ENCODE measurements around the gene PRKCB.
"Not testable (repeated sequence)": the region's sequence is repeated elsewhere in the genome, so short reads cannot be mapped to it uniquely, and the experiment has no call there.

Gene PRKCB

DNA sequence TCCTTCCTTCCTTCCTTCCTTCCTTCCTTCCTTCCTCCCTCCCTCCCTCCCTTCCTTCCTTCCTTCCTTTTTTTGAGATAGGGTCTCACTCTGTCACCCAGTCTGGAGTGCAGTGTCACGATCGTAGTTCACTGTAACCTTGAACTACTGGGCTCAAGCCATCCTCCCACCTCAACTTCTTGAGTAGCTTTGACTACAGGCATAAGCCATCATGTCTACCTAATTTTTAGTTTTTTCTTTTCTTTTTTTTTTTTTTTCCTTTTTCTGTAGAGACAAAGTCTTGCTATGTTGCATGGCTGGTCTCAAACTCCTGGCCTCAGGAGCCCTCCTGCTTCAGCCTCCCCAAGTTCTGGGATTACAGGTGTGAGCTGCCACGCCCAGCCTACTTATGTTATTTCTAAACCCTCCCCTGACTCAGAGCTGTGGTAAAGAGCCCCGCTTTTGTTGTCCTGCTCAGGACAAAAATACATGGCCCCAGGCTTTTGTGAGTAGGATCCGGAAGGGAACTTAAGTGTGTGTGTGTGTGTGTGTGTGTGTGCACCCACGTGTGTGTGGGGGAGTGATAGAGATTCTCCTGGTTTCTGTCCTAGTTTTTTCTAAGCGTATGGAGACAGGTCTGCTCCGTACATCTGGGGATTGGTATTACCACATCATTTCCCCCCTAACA is 67.1 kb downstream of the PRKCB start:
- DNase-seq, result no peak

DNA sequence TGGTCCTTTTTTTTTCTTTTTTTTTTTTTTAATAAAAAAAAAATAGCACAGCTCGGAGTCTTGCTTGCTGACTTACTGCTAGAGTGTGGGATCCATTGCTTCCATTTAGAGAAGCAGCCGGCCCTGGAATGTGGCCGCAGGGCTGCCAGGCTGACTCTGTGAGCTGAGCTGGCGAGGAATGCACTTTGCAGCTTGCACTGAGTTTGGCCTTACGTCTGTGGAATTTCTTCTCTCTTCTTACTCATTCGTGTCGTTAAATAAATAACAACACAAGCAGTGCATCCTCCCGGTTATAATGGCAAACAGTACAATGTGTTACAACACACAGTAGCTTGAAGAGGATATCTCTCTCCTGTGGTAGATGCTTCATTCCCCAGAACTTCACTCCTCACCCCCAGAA is 69.2 kb downstream of the PRKCB start:
- DNase-seq, result peak; percentile 46

DNA sequence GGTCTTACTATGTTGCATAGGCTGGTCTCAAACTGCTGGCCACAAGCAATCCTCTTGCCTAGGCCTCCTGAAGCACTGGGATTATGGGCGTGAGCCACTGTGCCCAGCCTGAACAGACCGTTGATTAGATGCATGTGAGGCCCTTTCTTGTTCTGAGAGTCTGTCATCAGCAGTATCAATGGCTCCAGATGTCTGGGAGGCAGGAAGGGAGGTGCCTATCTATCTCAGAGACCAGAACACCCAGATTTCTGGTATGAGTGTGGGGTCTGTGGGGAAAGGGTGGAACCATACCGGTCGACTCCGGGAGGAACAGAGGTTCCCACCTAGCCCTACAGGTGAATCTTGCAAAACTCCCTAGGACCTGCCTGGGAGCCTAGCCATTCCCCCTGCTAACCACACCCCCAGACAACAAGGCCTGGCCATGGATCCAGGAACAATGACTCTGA is 71.7 kb downstream of the PRKCB start:
- no peak for DNase-seq

DNA sequence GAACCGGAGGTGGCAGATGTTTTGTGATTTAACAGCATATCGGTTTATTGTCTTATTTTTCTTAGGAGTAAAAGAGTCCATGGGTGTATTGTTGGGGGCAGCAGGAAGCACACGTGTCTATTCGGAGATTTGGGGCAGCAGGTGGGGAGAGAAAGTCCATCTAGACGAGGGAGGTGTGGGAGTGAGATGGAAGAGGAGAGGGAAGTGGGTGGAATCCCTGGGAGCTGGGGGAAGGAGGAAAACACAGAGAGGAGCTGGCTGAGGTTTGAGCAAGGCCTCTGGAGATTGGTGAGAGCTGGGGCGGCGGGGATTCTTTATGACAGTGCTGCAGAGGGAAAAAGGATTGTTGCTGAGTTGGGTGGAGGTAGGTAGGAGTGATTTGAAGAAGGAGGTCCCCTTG is 72.1 kb downstream of the PRKCB start:
- DNase-seq, result no peak

DNA sequence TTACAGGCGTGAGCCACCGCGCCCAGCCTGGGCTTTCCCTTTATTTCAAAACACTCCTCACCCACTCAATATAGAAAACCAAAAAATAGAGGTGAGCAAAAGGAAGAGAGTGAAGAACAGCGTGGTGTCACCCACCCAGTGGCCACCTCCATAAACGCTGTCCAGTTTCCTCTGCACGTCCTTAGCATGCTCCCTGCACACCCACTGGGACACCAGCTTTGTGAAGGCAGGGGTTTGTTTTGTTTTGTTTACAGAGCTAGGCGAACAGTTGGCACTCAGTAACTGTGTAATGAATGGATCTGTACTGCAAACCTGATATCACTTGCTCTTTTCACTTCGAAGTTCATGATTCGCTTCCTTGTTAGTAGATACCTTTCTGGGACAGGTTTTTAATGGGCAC is 73.0 kb downstream of the PRKCB start:
- no peak for DNase-seq

DNA sequence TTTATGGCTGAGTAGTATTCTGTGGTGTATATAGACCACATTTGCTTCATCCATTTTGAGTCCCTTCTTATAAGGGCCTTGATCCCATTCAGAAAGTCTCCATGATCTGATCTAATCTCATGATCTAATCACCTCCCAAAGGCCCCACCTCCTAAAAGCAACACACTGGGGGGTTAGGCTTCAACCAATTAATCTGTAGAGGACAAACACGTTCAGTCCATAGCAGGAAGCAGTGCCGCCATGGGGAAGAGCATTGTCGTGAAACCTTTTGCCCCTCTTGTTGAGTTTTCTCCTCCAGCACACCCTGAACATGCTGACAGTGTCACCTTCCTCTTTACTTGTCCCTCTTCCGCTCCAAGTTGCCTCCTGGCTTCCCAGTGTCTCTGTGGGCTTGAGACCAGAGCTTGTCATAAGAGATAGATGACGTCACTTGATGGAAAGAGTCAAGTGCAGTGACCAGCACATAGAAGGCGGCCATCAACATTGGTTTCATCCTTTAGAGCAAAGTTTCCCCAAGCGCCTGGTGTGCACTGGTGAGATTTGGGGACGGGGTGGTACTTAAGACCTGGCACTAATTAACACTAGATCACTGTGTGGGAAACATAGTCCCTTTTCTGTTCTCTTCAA is 74.1 kb downstream of the PRKCB start:
- DNase-seq, result no peak

DNA sequence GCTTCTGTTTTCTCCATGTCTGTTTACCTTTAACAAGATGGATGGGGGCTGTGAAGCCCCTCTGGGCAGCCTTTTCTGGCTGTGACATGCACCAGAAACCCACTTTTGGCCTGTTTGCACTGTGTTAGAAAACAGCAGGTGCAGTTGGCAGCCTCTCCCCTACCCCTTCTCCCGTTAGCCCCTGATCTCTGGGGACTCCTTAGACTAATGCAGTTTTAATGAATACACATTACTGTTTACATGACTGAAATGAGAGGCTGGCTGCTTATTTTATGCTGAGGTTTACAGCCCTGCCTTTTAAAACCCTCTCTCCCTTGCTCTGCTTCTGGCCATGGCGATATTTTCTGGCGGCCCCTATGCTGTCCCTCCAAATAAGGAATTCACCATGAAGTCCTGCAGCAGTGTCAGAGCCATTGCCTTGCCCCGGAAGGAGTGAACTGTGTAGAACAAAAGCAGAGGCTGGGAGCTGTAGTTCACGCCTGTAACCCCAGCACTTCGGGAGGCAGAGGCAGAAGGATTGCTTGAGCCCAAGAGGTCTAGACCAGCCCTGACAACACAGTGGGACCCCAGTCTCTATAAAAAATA is 79.3 kb downstream of the PRKCB start:
- DNase-seq, result no peak

DNA sequence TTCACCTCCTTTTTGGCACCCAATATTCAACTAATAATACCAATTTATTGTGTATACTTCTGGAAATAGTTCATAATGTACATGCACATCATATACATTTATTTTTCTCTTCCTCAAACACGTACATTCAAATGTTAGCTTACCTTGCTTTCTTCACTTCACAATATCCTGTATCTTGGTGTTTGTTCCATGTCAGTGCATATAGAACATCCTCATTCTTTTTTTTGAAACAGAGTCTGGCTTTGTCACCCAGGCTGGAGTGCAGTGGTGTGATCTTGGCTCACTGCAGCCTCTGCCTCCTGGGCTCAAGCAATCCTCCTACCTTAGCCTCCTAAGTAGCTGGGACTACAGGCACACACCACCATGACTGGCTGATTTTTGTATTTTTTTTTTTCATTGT is 80.8 kb downstream of the PRKCB start:
- DNase-seq, result not testable (repeated sequence)

DNA sequence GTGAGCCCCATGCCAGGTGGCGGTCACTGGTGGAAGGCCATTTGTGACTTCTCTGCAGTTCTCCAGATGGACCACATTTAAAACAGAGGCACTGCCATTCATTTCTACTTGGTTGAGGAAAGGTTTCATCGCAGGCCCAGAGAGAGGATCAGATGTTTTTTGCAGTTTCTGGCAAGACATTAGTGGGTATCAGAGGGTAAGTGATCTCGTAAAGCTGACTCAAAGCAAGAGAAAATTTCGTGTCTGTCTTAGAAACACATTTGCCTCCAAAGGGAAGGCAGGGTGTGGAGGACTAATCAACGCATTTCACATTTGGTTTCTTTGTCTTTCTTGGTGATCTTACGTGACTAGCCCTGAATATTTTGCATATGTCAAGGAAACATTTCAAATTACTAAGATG is 81.8 kb downstream of the PRKCB start:
- DNase-seq, result no peak

DNA sequence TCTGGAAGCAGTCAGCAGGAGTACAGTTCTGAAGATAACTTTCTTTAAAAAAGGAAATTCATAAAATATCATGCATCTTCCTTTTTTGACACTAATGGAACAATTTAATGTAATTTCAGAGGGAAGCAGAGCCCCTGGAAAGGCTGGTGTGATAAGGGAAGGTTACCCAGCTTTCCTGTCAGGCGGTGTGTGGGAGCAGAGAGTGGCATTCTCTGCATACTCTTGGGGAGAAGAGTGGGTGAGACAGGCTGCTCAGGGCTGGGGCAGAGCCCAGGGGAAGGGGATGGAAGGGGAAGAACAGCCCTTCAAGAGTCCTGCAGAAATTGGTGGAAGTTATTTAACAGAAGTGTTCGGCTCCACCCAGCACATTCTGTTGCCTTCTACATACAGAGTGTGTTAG is 84.7 kb downstream of the PRKCB start:
- no peak for DNase-seq

DNA sequence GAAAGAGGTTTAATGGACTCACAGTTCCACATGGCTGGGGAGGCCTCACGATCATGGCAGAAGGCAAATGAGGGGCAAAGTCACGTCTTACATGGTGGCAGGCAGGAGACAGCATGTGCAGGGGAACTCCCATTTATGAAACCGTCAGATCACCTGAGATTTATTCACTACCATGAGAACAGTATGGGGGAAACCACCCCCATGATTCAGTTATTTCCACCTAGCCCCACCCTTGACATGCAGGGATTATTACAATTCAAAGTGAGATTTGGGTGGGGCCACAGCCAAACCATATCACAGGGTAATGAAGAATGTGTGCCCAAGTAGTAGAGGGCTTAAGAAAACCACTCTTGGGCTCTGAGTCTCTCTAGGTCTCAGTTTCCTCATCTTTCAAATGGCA is 85.1 kb downstream of the PRKCB start:
- no peak for DNase-seq

DNA sequence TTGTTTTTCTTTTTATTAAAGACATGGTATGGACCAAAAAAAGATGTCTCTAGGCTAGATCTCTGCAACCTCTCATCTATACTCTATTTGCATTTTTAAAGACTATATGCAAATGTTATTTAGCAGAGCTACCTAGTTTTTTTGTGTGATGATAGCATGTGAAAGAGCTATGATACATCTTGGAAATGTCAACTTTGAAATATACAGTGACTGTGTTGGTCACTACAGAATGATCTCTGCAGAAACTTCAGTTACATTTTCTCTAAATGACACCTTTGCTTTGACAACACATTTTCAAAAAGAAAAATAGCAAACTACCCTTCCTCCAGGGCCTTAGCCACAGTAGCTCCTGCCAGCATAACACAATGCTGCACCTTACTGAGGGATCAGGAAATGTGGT is 86.6 kb downstream of the PRKCB start:
- DNase-seq, result no peak

DNA sequence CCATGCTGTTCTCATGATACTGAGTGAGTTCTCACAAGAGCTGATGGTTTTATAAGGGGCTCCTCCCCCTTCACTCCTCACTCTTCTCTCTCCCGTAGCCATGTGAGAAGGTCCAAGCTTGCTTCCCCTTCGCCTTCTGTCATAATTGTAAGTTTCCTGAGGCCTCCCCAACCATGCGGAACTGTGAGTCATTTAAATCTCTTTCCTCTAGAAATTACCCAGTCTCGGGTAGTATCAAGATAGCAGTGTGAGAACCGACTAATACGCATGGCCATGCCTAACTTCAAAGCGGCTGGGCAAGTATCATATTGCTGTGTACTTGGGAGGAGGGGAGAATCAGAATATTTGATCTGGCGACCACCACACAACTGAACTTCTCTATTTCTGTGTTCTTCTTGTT is 88.3 kb downstream of the PRKCB start:
- DNase-seq, result no peak

DNA sequence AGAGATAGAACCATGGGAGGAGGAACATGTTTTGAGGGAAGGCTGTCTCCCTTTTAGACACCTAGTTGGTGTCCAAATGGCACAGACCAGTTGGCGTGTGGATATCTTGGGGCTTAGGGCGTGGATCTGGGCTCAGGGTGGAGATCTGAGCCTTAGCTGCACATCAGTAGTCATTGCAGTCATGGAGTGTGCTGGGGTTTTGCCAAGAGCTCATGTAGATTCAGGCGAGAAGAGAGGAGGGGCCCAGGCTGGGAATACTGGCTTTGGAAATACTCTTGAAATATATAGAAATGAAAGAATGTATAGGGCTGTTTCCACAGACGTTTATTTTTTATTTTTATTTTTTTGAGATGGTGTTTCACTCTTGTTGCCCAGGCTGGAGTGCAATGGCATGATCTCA is 92.0 kb downstream of the PRKCB start:
- no peak for DNase-seq

DNA sequence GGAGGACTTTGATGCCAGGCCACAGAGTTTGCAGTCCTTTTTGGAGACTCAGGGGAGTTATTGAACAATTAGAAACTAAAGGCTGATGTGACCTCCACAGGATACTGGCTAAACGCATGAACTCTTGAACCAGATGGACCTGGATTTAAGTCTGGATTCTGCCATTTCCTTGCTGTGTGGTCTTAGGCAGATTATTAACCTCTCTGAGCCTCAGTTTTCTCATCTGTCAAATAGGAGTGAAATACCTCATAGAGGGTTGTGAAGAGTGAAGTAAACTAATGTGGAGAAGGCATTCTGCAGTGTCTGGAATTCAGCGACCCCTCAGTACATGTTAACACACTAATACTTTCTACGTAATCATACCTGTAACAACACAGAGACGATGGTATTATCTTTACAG is 93.5 kb downstream of the PRKCB start:
- no peak for DNase-seq

DNA sequence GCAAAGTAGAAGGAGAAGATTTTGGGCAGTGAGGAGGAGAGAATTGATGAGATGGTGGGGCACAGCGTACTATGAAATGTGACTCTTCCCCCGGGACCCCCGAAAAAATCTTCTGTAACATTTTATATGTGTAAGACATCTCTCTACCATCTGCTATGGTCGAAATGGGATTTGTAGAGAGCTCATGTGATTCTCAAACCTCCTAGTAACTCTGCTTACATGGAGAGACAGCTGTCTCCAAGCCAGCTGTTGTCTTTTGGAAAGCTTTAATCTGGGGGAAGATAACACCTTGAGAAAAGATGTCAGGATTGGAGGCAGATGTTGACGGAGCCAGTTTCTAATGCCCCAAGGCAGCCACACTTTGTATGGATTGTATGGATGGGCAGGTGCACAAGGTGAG is 94.1 kb downstream of the PRKCB start:
- DNase-seq, result no peak

DNA sequence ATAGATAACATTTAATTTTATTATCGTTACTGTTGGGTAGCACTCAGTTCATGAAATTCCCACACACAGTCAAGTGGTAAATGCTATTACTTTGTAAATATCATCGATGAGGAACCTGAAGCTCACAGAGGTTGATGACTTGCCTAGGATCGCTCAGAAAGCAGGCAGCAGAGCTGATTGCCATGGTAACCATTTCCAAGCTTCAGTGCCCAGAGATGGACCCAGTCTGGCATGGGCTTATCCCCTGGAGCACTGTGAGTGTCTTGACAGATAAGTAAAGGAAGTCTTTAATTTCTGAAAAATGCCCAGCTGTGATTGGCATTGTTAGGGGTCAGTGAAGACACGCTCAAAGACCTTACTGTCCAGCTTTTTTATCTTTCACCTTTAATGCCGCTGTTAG is 95.0 kb downstream of the PRKCB start:
- DNase-seq, result no peak

DNA sequence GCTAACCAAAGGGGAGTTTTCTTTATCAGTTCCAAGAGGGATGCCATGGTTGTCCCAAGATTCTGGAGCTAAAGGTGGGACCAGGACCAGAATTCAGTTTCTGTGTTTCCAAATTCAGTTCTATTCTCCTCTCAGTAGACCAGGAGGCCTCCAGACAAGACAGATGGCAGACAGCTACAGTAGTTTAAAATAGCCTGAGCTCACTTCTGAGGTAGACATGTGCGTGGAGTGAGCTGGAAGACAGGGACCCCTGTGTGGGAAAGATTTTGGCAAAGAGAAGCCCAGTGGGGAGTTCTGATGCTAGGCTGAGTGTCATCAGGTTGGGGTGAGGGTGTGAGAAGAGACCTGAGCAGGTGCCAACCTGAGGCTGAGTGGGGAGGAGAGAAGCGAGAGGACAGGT is 95.4 kb downstream of the PRKCB start:
- no peak for DNase-seq

DNA sequence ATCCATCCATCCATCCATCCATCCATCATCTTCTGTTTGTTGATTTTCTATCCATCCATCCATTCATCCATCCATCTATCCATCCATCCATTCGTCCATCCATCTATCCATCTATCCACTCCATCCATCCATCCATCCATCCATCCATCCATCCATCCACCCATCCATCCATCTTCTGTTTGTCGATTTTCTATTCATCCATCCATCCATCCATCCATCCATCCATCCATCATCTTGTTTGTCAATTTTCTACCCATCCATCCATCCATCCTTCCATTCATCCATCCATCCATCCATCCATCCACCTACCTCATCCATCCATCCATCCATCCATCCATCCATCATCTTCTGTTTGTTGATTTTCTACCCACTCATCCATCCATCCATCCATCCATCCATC is 97.9 kb downstream of the PRKCB start:
- DNase-seq, result not testable (repeated sequence)

DNA sequence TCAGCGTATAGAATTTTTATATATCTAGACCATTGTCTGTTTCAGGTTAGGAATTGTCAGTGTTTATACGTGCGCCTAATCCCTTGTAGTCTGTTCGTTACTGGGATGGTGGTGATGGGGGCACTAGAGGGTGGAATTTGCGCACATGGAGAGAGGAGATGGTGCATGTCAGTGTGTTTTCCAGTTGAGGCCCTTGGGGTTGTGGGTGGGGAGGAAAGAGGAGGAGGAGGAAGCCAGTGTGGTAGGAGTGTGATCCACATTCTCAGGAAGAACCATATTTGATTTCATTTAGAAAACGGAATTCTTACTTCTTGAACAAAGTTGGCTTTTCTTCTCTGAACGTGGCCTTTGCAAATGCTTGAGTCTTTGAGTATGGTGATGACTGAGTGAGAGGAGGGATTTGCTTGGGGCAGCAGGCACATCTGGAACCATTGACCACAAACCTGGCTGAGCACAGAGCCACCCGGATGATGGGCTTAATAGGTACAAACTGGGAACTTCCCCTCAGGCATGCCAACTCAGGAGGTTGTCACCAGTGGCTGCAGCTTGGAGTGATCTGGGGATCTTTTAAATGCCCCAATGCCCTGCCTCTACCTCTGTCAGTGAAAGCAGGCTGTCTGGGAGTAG is 98.9 kb downstream of the PRKCB start:
- DNase-seq, result no peak

DNA sequence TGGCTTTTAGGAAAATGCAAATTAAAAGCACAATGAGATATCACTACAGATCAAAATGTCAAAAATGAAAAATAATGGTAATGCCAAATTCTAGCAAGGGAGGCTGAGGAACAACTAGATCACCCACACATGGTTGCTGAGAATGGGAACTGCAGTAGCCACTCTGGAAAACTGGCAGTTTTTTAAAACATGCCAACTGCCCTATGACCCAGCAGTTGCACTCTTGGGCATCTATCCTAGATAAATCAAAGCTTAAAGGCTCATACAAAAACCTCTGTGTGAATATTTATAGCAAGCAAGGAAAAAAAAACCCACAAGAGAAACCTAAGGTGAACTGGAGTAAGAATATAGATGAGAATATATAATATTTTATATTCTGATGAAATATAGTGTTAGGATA is 104.3 kb downstream of the PRKCB start:
- DNase-seq, result no peak

DNA sequence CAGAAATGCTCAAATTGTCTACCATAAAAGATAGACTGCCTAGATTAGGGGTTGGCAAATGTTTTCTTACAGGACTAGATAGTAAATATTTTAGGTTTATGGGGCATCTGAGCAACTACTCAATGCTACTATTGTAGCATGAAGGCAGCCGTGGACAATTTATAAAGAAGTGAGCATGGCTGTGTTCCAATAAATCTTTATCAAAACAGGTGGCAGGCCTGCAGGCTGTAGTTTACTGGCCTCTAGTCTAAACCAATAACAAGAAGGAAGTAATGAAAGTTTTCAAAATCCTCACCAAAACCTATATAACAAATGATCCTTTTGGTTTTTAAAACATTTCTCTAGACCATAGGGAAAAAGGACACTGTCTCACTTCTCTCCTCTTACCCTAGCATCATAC is 105.2 kb downstream of the PRKCB start:
- DNase-seq, result no peak

DNA sequence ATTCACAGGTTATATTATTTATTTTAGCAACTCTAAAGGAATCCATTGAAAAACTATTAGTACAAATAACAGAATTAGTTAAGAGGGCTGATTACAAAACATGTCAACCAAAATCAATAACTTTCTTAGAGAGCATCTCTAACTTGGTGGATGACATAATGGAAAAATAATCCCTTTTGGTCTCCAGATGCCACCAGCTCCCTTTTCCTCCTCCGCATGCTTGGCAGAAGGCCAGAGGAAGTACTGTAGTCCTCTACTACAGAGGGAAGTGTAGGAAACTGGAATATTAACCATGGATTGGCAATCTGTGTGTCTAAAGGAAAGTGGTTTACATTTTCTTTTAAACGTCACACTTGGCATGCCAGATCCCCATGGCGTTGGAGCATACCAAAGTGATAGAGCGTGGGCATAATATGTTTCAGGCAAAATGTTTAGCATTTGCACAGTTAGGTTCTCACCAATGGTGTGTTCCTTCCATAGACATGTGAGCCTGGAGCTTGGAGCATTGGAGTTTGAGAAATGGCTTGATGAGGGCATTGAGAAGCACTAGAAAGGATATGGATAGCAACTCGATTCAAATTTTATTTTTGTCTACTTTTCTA is 106.3 kb downstream of the PRKCB start:
- no peak for DNase-seq

DNA sequence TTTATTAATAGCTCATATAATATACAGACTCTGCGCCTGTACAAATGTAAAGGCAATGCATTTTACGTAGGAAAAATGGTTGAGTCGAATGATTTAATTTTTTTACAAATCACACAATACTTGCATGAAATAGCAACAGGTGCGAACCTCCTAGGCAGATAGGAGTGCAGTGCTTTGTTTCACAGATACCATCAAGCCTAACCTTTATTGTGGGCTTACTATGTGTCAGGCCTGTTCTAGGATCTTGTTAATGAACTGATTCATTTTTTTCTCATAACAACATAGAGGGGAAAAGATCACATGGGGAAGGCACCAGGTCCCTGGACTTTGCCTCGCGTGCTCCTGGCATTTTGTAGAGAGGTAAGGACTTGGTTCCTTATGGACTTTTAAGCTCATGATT is 107.8 kb downstream of the PRKCB start:
- no peak for DNase-seq
